Activated CD4-positive, alpha-beta T cell treated with anti-CD3 and anti-CD28 coated beads for 36 hours (primary cell): ENCODE measurements around the gene FNBP1L. TPM values are rescaled to one million over a fixed set of nuclear protein-coding genes. Genes with fewer than 3 reads are reported as not detected.

Experiments used
- ATAC-seq: fragments of 200-7000 bp; cut with Tn5 transposase; one replicate; pipeline ENCODE4 v1.10.0; 2021; ENCODE audit warnings: mild to moderate bottlenecking, moderate library complexity
- CTCF ChIA-PET: fragments of 350-600 bp; sonication (Branson Sonifier 250); formaldehyde crosslinking; loops from one replicate; lab custom pipeline; 2021; ENCODE audit warnings: antibody characterized with exemption; lab: Charles Lee
- POLR2A ChIA-PET: fragments of 350-600 bp; sonication (Branson Sonifier 250); formaldehyde crosslinking; loops from one replicate; lab custom pipeline; 2021; ENCODE audit warnings: antibody characterized with exemption, inconsistent platforms; lab: Charles Lee
- DNase-seq: peaks from one replicate; pipeline ENCODE4 v3.0.0-alpha.2; 2020
- H3K27ac Mint-ChIP-seq: one replicate; pipeline ENCODE4 v1.8.0; 2021; ENCODE audit warnings: mixed read lengths
- H3K27me3 Mint-ChIP-seq: one replicate; pipeline ENCODE4 v1.8.0; 2021; ENCODE audit warnings: mixed read lengths
- H3K36me3 Mint-ChIP-seq: one replicate; pipeline ENCODE4 v1.8.0; 2021; ENCODE audit warnings: low read depth, mixed read lengths
- H3K4me1 Mint-ChIP-seq: one replicate; pipeline ENCODE4 v1.8.0; 2021; ENCODE audit warnings: mixed read lengths
- H3K4me3 Mint-ChIP-seq: one replicate; pipeline ENCODE4 v1.8.0; 2021; ENCODE audit warnings: mild to moderate bottlenecking, moderate library complexity, mixed read lengths
- H3K9me3 Mint-ChIP-seq: one replicate; pipeline ENCODE4 v1.8.0; 2021; ENCODE audit warnings: low read depth, mixed read lengths
- intact Hi-C, 2 experiments: fragments of 100-400 bp; cut with DNase I in 1 of 2; cut with micrococcal nuclease in 1 of 2; formaldehyde crosslinking; loops; one replicate each; pipeline versions ENCODE4 v1.14.2 to v1.15.1; 2022 to 2024; cut with DNase I, micrococcal nuclease
- total RNA-seq, 2 experiments: library from RNA; stranded (reverse); gene quantifications; one replicate each; pipeline ENCODE4 v1.2.3, GENCODE V29; 2021

The FNBP1L gene
- total RNA-seq, 2 experiments from 2014 or later = 1.2 to 1.4 TPM

GRCh38 chr1:93596329-93597089, 148.6 kb downstream of the FNBP1L start:
- Mint-ChIP-seq H3K4me1 (peaks cover 3% of the 10 kb centered on the region), H3K27me3 (no peaks in the 10 kb centered on the region), H3K36me3 (no peaks in the 10 kb centered on the region), H3K9me3 (no peaks in the 10 kb centered on the region), H3K27ac (no peak overlapping the region), H3K4me3 (no peak overlapping the region)
- ChIA-PET CTCF (interaction anchor here (1.1 kb wide), 1 partner anchor 9 kb away, joined by 3 read pairs; no protein-coding TSS in a partner anchor), POLR2A (no interaction called here)
- intact Hi-C loops = no loop called here
- DNase-seq (no peak), ATAC-seq (no peak)

DNA sequence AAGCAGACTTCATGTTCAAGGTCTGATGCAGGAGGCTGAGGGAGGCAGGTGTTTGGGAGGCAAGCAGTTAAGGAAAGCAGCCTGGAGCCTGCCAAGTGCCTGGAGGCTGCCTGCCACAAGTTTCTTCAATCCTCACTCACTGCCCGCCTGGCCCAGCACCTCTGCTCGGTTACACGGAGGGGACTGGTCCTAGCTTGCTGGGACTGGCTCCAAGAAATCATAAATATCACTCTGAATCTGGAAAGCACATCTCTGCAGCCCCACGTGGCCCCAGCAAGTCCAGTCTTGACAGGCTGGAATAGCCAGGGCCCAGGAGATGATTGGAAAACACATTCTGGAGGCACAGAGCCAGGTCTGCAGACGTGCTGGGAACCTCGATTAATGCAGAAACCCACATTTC, 149.8 kb downstream of the FNBP1L start:
- intact Hi-C loops = no loop called here

DNA sequence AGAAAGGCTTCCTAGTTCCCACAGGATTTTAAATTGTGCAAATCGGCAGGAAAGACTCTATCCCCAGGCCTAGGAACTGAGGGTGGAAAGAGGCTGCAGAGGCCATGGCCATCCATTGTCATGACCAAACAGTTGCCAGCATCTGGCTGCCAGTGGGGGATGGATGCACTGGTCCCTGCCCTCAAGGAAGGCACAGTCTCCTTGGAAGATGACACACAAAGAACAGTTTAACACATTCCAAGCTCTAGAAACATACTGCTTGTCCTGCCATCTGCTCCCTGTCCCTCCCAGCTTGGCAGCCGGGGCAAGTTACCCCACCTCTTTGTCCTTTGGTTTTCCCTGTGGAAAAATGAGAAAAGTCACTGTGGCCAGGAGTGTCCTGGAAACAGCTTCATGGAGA, 150.5 kb downstream of the FNBP1L start:
- no peak overlapping the region for H3K27ac Mint-ChIP-seq
- intact Hi-C loops = no loop called here
- H3K4me1 Mint-ChIP-seq = no peaks in the 10 kb centered on the region
- no peak for ATAC-seq
- H3K36me3 Mint-ChIP-seq = no peaks in the 10 kb centered on the region
- H3K27me3 Mint-ChIP-seq = no peaks in the 10 kb centered on the region
- H3K4me3 Mint-ChIP-seq = no peak overlapping the region
- DNase-seq = no peak
- H3K9me3 Mint-ChIP-seq = no peaks in the 10 kb centered on the region
- POLR2A ChIA-PET = interaction anchor here (0.7 kb wide), 1 partner anchor 11 kb away, joined by 3 read pairs; no protein-coding TSS in a partner anchor
- CTCF ChIA-PET = interaction anchor here (0.5 to 1.1 kb wide), 2 partner anchors 12 to 22 kb away, joined by 3 read pairs; no protein-coding TSS in a partner anchor

More for the DNA sequence above, 149.8 kb downstream of the FNBP1L start:
- POLR2A ChIA-PET = interaction anchor here (0.7 kb wide), 1 partner anchor 11 kb away, joined by 3 read pairs; no protein-coding TSS in a partner anchor
- CTCF ChIA-PET = interaction anchor here (1.1 kb wide), 1 partner anchor 21 kb away, joined by 3 read pairs; no protein-coding TSS in a partner anchor
- Mint-ChIP-seq H3K9me3 (no peaks in the 10 kb centered on the region), H3K27ac (no peak overlapping the region), H3K4me1 (no peaks in the 10 kb centered on the region), H3K4me3 (no peak overlapping the region), H3K36me3 (no peaks in the 10 kb centered on the region), H3K27me3 (no peaks in the 10 kb centered on the region)
- DNase-seq (no peak), ATAC-seq (no peak)

DNA sequence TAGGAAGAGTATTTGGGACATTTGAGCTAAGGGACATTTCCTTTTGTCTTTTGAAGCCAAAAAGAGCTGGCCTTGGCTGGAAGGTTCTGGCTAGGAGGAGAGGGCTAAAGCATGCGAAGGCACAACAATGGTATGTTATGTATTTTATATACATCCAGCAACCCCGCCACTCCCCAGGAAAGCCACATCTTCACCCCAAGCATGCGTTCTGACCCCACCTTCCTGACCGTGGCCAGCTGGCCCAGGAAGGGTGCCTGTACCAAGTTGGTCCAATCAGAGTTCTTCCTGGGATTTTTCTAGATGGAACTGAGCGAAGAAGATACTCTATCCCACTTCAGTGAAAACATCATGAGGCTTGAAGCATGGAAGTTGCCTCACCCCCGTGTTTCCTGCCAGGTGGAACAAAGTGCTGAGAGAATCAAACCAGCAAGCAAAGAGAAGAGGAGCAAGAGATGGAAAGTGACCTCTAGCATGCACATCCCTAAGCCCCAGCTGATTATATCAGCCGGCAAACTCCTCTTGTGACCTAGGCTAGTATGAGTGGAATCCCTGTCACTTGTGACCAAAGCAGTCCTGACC, 151.0 kb downstream of the FNBP1L start:
- no peak overlapping the region for H3K27ac Mint-ChIP-seq
- intact Hi-C loops = no loop called here
- ATAC-seq (no peak), DNase-seq (no peak)
- no peaks in the 10 kb centered on the region for H3K4me1 Mint-ChIP-seq
- no peak overlapping the region for H3K4me3 Mint-ChIP-seq
- POLR2A ChIA-PET = no interaction called here
- peaks cover 2% of the 10 kb centered on the region for H3K27me3 Mint-ChIP-seq
- CTCF ChIA-PET = interaction anchor here (0.5 kb wide), 1 partner anchor 11 kb away, joined by 3 read pairs; no protein-coding TSS in a partner anchor
- no peaks in the 10 kb centered on the region for H3K9me3 Mint-ChIP-seq
- no peaks in the 10 kb centered on the region for H3K36me3 Mint-ChIP-seq

GRCh38 chr1:93599479-93599878, 151.6 kb downstream of the FNBP1L start:
- intact Hi-C loops = no loop called here
- DNase-seq (no peak), ATAC-seq (no peak)
- no peaks in the 10 kb centered on the region for H3K9me3 Mint-ChIP-seq
- H3K36me3 Mint-ChIP-seq = no peaks in the 10 kb centered on the region
- no peaks in the 10 kb centered on the region for H3K4me1 Mint-ChIP-seq
- H3K27ac Mint-ChIP-seq = no peak overlapping the region
- no peak overlapping the region for H3K4me3 Mint-ChIP-seq
- ChIA-PET CTCF (interaction anchor here (0.6 to 0.7 kb wide), 2 partner anchors 73 to 103 kb away, joined by 3 read pairs; no protein-coding TSS in a partner anchor), POLR2A (no interaction called here)
- H3K27me3 Mint-ChIP-seq = peaks cover 2% of the 10 kb centered on the region

DNA sequence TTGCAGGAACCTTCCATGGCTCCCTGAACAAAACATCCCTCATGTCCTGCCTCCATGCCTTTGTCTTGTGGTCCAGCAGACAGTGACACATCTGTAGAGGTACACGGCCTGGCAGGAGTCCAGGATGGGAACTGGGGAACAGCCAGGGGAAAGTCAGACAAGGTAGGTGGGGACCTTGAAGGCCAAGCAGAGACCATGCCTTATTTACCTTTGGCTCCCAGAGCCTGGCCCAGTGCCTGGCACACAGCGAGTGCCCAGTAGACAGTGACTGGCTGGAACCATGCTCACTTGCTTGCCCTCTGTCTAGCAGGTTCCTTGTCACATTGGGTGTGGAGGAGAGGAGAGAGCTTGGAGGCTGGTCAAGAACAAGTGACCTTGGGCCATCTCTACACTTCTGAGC, 152.7 kb downstream of the FNBP1L start:
- POLR2A ChIA-PET = no interaction called here
- intact Hi-C loops = no loop called here

DNA sequence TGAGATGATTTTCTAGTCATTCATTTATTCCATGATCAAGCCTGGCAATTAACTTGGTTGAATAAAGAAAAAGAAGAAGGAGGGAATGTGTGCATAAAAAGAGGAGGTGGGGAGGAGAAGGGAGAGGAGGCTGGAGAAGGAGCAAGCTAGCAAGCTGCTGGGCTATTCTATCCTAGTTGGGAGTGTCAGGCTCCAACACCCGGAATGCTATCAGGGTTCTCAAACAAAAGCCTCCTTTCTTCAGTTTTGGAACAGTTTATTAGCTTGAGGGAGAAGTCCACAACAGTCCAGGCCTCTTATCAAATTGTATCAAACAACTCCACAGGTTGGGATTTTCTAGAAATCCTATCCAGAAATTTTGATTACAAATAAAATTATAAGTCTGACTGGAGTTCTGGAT, 153.8 kb downstream of the FNBP1L start:
- intact Hi-C loops = no loop called here
- Mint-ChIP-seq H3K4me1 (peaks cover 12% of the 10 kb centered on the region), H3K27ac (no peak overlapping the region), H3K9me3 (no peaks in the 10 kb centered on the region), H3K4me3 (no peak overlapping the region), H3K27me3 (peaks cover 10% of the 10 kb centered on the region), H3K36me3 (no peaks in the 10 kb centered on the region)
- CTCF ChIA-PET = interaction anchor here (1.2 kb wide), 1 partner anchor 28 kb away, joined by 3 read pairs; no protein-coding TSS in a partner anchor
- no peak for ATAC-seq
- DNase-seq = no peak
- POLR2A ChIA-PET = no interaction called here

More for the DNA sequence above, 152.7 kb downstream of the FNBP1L start:
- no peaks in the 10 kb centered on the region for H3K9me3 Mint-ChIP-seq
- peaks cover 2% of the 10 kb centered on the region for H3K4me1 Mint-ChIP-seq
- ATAC-seq (no peak), DNase-seq (no peak)
- no peak overlapping the region for H3K4me3 Mint-ChIP-seq
- peaks cover 4% of the 10 kb centered on the region for H3K27me3 Mint-ChIP-seq
- no peaks in the 10 kb centered on the region for H3K36me3 Mint-ChIP-seq
- H3K27ac Mint-ChIP-seq = no peak overlapping the region
- CTCF ChIA-PET = no interaction called here

DNA sequence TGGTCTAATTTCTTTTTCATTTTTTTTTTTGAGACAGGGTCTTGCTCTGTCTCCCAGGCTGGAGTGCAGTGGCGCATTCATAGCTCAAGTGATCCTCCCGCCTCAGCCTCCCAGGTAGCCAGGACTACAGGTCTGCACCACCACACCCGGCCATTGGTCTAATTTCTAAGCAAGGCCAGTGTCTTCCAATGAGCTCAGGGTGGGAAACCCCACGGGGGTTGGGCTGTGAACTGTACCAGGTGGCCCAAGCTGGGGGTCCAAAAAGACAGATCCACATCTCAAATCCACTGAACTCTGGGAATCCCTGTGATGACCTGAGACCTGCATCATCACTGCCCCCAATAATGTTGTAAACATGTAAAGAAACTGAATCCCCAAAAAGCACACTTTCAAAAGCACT, 154.2 kb downstream of the FNBP1L start:
- H3K4me3 Mint-ChIP-seq = no peak overlapping the region
- ChIA-PET CTCF (interaction anchor here (1.2 kb wide), 1 partner anchor 27 kb away, joined by 3 read pairs; no protein-coding TSS in a partner anchor), POLR2A (no interaction called here)
- ATAC-seq (no peak), DNase-seq (no peak)
- peaks cover 16% of the 10 kb centered on the region for H3K4me1 Mint-ChIP-seq
- H3K36me3 Mint-ChIP-seq = no peaks in the 10 kb centered on the region
- intact Hi-C loops = no loop called here
- H3K27me3 Mint-ChIP-seq = peaks cover 12% of the 10 kb centered on the region
- no peaks in the 10 kb centered on the region for H3K9me3 Mint-ChIP-seq
- no peak overlapping the region for H3K27ac Mint-ChIP-seq

GRCh38 chr1:93603106-93603505, 155.2 kb downstream of the FNBP1L start:
- Mint-ChIP-seq H3K9me3 (no peaks in the 10 kb centered on the region), H3K27ac (no peak overlapping the region), H3K36me3 (no peaks in the 10 kb centered on the region), H3K4me3 (no peak overlapping the region), H3K27me3 (peaks cover 12% of the 10 kb centered on the region), H3K4me1 (peaks cover 25% of the 10 kb centered on the region)
- DNase-seq (no peak), ATAC-seq (no peak)
- ChIA-PET POLR2A (no interaction called here), CTCF (interaction anchor here (0.7 to 0.8 kb wide), 2 partner anchors 11 to 298 kb away, joined by 3 read pairs; no protein-coding TSS in a partner anchor)
- intact Hi-C loops = no loop called here

GRCh38 chr1:93603601-93604000, 155.7 kb downstream of the FNBP1L start:
- CTCF ChIA-PET = interaction anchor here (0.7 to 0.8 kb wide), 2 partner anchors 12 to 299 kb away, joined by 3 read pairs; no protein-coding TSS in a partner anchor
- Mint-ChIP-seq H3K27ac (no peak overlapping the region), H3K9me3 (no peaks in the 10 kb centered on the region), H3K4me1 (peaks cover 30% of the 10 kb centered on the region), H3K27me3 (peaks cover 12% of the 10 kb centered on the region), H3K36me3 (no peaks in the 10 kb centered on the region), H3K4me3 (no peak overlapping the region)
- intact Hi-C loops = no loop called here
- POLR2A ChIA-PET = no interaction called here
- DNase-seq (no peak), ATAC-seq (no peak)
